NCI-H2227 (cell line): Measurements from ENCODE around the gene RBBP9.
A peak's percentile ranks its signal among the peaks of the same experiment; 100 is the strongest.
"Not testable (repeated sequence)": the region's sequence is repeated elsewhere in the genome, so short reads cannot be mapped to it uniquely, and the experiment has no call there.

Experiments
- DNase-seq: peaks from one replicate; lab custom pipeline; 2025; ENCODE audit not compliant: unreplicated experiment; lab: John Stamatoyannopoulos, UW

RBBP9 gene

GRCh38 chr20:18496740-18497592 is at the start of gene RBBP9:
TSS of gene RBBP9 (minus strand) at chr20:18497225. CDS start at chr20:18497167, 58 bp downstream.
- DNase-seq: peak; percentile 94

GRCh38 chr20:18545566-18545965 is 48.5 kb upstream of the RBBP9 start:
- DNase-seq: no peak

DNA sequence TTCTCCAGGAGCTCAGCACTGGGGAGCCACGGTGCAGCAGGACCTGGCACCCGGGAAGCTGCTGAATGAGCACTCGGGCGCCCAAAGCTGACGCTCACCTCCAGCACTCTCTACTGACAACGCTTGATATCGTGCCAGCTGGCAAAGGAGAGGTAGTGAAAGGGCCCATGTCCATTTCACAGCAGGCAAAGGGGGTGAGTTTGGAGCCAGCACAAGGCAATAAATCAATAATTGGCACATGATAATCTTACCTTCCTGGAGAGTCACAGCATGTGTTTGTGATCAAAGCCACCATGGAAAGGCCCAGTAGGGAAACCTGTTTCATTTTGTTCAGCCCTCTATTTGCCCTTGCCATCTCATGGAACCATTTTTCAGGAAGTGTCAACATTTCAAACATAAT is 46.9 kb upstream of the RBBP9 start:
- peak; percentile 27 for DNase-seq

GRCh38 chr20:18543216-18543615 is 46.2 kb upstream of the RBBP9 start:
- DNase-seq: no peak

- DNase-seq: no peak
These were observed 44.7 kb upstream of the RBBP9 start for GRCh38 chr20:18541741-18542140.

DNA sequence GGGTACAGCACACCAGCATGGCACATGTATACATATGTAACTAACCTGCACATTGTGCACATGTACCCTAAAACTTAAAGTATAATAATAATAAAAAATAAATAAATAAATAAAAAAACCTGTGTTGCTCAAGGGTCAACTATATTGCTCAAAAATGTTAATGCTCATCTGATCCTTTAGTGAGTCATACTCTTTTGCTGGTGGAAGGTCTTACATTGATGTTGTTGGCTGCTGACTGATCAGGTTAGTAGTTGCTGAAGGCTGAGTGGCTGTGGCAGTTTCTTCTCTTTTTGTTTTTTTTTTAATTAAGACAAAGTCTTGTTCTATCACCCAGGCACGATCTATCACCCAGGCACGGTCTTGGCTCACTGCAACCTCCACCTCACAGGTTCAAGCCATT is 40.6 kb upstream of the RBBP9 start:
- DNase-seq: no peak

- no peak for DNase-seq
These were observed 37.1 kb upstream of the RBBP9 start for GRCh38 chr20:18533978-18534644.

- DNase-seq: no peak
These were observed 36.5 kb upstream of the RBBP9 start for GRCh38 chr20:18533491-18533890.

- no peak for DNase-seq
These were observed 35.6 kb upstream of the RBBP9 start for GRCh38 chr20:18532626-18533025.

DNA sequence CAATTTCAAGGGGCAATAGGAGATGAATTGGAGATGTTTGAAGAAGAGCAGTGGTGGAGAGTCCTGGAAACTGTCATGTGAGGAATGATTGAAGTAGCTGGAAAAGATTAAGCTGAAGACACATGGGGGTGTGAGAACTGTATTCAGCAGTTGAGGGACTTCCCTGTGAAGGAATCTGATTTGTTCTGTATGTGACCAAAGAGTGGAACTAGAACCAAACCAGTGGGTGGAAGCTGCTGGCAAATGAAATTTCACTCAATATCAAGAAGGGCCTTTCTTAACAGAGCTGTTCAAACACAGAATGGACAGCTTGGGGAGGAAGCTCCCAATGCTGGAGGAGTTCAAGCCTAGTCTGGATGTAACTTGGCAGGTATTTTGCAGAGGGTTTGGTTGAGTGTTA is 32.0 kb upstream of the RBBP9 start:
- DNase-seq: no peak

GRCh38 chr20:18527836-18528235 is 30.8 kb upstream of the RBBP9 start:
- no peak for DNase-seq

GRCh38 chr20:18527339-18527738 is 30.3 kb upstream of the RBBP9 start:
- no peak for DNase-seq

GRCh38 chr20:18526761-18527160 is 29.7 kb upstream of the RBBP9 start:
- not testable (repeated sequence) for DNase-seq

DNA sequence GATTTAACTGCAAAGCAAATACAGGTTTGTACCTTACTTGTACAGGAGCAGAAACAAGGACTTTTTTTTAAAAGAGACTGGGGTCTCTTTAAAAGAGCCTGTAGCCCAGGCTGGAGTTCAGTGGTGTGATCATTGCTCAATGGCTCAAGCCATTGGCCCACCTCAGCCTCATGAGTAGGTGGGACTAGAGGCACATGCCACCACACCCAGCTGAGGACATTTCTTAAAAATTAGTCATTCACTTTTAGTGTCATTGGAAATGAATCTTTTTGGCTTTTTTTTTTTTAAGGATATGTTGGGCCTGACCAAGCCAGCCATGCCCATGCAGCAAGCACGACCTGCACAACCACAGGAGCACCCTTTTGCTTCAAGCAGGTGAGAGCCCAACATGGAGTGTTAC is 27.6 kb upstream of the RBBP9 start:
- DNase-seq: no peak

GRCh38 chr20:18523066-18523465 is 26.0 kb upstream of the RBBP9 start:
- no peak for DNase-seq

GRCh38 chr20:18522066-18522465 is 25.0 kb upstream of the RBBP9 start:
- DNase-seq: not testable (repeated sequence)

DNA sequence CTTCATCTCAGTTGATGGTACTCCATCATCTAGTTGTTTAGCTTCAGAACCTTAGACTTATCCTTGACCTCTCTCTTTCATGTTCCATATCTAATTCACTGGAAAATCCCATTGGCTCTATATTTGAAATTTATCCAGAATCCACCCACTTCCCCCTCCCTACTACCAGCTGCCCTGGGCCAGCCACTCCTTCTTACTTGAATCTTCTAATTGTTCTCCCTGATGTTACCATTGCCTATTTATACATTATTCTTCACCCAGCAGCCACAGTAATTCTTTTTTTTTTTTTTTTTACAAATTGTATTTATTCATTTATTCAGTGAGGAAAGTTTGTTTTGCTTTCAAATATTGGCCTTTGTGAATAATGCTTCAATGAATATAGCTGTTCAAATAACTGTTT is 18.9 kb upstream of the RBBP9 start:
- DNase-seq: no peak

DNA sequence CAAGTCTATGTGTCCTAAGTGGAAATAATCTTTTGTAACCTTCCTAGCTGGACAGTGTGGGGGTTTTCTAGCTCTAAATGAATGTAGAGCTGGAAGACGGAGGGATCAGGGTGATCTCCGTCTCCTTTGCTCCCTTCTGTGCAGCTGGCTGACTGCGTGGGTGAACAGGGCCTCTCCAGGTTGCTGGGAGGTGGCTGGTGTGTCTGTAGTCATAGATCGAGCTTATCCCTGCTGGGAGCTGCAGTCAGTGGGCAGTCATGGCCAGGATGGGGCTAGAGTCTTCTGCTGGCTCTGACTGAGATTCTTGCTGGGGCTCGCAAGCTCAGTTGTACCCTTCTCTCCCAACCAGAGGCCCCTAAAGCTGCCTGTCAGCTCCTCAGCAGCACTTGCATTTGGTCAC is 17.1 kb upstream of the RBBP9 start:
- DNase-seq: no peak

- no peak for DNase-seq
These were observed 16.2 kb upstream of the RBBP9 start for GRCh38 chr20:18513208-18513607.

DNA sequence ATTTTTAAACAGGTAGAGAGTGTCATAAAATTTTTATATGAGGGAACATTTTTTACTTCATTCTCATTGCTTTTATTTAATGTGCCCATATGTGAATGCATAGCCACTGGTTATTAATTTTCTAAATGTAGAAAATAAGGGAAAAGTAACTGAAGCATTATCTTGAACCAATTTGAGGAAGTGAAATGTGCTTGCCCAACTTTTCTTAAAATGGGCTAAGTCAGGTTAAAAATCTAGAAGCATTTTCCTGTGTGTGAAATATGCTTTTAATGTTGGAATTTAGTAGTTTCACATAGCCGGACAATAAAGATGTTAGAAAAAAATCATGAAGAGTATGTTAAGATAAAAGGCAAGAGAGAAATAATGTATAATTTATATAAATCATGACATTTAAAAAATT is 14.5 kb upstream of the RBBP9 start:
- no peak for DNase-seq

DNA sequence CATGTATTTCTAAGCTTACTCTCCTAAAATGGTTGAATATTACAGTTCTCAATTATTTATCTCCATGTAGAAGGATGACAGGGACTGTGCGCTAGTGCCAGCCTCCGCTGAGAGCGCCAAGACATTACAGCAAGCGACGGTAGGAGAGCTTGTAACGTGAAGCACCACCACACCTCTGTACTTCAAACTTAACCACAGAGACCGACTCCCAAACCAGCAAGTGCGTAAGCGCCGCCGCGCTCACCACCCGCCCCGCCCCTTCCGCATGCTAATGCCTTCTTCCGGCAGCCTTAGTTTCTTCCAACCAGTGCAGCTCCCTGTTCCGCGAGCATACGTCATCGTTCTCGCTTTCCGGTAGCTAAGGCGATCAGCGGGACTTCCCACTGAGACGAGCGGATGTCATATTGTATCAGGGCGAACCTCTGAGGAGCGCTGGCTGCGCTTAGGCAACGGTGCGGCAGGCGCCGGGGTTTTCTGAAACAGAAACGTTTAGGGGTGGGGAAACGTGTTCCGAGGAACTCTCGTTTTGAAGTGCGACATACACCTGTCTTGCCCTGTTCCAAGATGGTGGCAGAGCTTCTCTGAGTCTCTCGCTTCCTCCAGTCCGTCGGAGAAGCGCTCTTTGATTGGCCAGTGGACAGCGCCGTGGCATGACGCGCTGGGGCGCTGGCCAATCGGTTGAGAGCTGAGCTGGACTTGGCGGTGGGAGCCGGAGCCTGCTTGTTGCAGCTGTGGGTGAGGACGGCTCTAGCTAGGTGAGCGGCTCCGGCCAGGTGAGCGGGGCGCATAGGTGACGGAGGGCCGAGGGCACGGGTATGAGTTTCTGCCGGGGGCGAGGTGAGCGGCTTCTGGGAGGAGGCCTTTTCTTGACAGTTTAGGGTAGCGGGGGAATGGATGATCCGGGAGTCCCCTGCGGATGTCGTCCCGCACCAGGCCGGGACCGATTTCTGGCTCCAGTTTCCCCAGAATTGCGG is 10.5 kb upstream of the RBBP9 start, which contains the start of gene SEC23B:
TSS of gene SEC23B (plus strand) at position 723 of the 974 bp plus-strand sequence. CDS start 2,896 bp downstream, outside the sequence.
- DNase-seq: peak; percentile 98
